NCI-H526 (cell line): ENCODE data around the gene RAB34.
"Not testable (repeated sequence)": the region's sequence is repeated elsewhere in the genome, so short reads cannot be mapped to it uniquely, and the experiment has no call there.

Experiments
- DNase-seq, 2 experiments: peaks; one replicate each; lab custom pipeline; 2025; lab: John Stamatoyannopoulos, UW

RAB34 gene

GRCh38 chr17:28746611-28747050, 29.0 kb upstream of the RAB34 start:
- DNase-seq, result peak in 1 of 2 experiments; percentile 60

DNA sequence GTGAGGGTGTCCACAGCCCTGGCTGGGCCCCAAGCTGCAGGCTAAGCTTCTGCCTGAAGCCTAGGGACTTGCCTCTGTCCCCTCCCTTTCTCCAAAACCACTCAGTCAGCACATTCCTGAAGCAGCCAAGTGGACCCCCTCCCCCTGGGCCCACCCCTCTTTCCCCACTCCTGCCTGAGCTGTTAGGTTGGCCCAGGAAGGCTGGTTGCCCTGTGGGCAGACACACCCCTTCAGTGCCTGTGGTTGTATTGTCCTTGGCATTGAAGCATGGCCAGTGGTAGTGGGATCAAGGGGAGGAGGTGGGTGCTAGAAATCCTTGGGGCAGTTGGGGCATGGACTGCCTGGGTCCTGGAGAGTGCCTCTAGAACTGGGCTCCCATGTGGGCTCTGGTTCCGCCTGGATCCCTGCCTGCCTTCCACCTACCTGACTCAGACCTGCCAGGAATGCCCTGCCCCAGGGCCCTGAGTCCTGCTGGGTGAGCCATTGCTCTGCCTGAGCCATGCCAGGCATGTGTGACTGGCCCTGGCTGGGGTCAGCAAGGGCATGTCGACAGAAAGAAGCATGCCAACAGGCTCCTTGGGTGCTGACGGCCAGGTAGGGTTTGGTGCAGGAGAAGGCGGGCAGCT, 28.2 kb upstream of the RAB34 start:
- DNase-seq, result no peak

- DNase-seq, result peak; percentile 88 to 96
Measured at GRCh38 chr17:28744972-28745785, 27.5 kb upstream of the RAB34 start.

DNA sequence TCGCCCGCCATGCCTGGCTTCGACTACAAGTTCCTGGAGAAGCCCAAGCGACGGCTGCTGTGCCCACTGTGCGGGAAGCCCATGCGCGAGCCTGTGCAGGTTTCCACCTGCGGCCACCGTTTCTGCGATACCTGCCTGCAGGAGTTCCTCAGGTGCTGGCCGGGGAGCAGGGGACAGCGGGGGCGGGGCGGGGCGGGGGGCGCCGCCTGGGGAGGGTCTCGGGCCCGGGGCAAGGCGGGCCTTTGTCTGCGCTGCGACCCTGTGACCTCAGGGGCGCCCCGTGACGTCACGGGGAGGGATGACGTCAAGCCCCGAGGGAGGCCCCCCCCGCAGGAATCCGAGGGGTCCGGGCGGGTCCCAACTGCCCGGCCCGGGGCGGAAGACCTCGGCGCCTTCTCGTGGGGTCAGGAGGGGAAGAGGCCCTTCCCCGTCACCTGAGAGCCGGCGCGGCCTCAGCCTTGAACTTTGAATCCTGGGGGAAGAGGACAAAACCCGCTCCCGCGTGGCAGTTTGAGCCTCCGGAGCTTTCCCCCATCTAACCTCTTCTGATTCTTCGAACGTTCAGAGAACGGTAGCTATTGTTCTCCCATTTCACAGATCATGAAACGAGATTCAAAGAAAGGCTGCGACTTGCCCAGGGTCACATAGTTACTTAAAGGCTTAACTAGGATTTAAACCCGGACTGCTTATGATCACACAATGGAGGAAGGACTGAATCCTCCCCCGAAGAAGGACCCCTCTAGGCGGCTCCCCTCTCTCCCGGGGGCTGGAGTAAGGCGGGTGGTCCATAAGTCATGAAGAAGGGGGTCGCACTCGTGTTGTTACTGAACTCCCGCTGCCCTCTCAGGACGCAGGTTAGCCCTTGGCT, 26.7 kb upstream of the RAB34 start:
- peak in 1 of 2 experiments; percentile 73 for DNase-seq

GRCh38 chr17:28743243-28744103, 25.8 kb upstream of the RAB34 start, which contains the start of gene TRAF4:
Gene TRAF4 (plus strand): TSS chr17:28744011. CDS start chr17:28744113, 102 bp downstream.
- peak; percentile 86 to 95 for DNase-seq

DNA sequence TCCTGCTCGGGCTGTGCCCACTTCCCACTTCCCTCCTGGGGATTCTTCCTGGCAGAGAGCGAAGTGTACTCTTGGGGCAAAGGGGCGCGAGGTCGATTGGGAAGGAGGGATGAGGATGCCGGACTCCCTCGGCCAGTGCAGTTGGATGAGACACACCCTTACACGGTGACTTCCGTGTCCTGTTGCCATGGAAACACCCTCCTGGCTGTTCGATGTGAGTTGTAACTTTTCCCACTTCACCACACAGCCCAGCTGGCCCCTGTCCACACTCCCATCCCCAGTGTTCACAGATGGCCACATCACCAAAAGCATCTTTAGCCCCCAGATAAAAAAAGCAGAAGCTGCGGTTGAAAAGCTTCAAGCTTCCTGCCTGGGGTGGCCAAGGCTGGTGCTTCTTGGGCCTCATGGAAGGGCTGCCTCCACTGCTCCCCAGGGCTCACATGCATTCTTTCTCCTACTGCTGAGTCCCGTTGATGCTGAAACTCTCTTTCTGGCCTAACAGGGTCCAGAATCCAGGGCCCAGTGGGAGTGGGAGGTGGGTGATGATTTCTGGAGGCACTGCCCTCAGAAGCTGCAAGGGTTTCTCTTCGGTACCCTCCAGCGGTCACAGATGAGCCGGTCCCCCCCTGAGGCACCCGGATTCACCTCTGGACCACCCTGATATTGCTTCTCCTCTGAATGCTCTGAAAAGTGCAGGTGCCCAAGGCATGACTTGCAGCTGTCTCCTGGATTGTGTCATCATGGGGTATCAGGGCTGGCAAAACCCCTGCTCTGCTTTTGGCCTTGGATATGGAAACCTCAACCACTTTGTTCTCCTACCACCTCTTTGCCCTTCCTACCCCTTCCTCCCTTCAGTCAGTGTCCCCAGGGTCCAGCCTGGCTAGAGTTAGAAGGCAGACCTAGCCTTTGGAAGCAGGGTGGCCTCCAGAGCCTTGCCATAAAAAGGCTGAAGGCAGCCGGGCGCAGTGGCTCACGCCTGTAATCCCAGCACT, 24.0 kb upstream of the RAB34 start:
- DNase-seq, result no peak

- DNase-seq, result no peak
Measured at GRCh38 chr17:28740406-28741357, 23.0 kb upstream of the RAB34 start.

- DNase-seq, result no peak
Measured at GRCh38 chr17:28738680-28739384, 21.2 kb upstream of the RAB34 start.

- DNase-seq, result peak; percentile 42 to 79
Measured at GRCh38 chr17:28737770-28738679, 20.4 kb upstream of the RAB34 start.

DNA sequence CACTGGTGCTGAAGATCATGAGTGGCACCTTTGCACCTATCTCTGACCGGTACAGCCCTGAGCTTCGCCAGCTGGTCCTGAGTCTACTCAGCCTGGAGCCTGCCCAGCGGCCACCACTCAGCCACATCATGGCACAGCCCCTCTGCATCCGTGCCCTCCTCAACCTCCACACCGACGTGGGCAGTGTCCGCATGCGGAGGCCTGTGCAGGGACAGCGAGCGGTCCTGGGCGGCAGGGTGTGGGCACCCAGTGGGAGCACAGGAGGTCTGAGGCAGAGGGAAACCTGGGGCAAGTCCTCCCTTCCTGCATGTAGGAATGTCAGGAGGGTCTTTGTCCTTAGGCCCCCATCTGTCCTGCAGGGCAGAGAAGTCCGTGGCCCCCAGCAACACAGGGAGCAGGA, 19.6 kb upstream of the RAB34 start:
- DNase-seq, result no peak

DNA sequence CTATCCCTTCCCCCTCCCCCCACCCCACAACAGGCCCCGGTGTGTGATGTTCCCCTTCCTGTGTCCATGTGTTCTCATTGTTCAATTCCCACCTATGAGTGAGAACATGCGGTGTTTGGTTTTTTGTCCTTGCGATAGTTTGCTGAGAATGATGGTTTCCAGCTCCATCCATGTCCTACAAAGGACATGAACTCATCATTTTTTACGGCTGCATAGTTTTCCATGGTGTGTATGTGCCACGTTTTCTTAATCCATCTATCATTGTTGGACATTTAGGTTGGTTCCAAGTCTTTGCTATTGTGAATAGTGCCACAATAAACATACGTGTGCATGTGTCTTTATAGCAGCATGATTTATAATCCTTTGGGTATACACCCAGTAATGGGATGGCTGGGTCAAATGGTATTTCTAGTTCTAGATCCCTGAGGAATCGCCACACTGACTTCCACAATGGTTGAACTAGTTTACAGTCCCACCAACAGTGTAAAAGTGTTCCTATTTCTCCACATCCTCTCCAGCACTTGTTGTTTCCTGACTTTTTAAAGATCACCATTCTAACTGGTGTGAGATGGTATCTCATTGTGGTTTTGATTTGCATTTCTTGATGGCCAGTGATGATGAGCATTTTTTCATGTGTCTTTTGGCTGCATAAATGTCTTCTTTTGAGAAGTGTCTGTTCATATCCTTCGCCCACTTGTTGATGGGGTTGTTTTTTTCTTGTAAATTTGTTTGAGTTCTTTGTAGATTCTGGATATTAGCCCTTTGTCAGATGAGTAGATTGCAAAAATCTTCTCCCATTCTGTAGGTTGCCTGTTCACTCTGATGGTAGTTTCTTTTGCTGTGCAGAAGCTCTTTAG, 18.5 kb upstream of the RAB34 start:
- DNase-seq, result not testable (repeated sequence)

GRCh38 chr17:28735242-28735722, 17.6 kb upstream of the RAB34 start:
- no peak for DNase-seq

DNA sequence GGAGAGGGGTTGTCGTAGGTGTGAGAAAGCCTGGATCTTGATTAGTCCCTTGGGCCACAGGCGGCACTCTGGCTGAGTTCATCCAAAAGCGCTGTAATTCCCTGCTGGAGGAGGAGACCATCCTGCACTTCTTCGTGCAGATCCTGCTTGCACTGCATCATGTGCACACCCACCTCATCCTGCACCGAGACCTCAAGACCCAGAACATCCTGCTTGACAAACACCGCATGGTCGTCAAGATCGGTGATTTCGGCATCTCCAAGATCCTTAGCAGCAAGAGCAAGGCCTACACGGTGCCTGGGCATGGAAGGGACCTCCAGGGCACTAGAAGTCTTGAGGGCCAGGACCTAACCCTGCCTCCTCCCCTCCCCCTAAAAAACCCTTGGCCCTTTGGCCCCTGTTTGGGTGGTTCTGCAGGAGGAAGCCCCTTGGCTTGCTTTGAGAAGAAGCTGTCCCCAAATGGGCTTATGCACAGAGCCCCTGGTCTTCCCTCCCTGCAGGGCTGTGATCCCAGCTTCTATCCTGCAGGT, 17.1 kb upstream of the RAB34 start:
- DNase-seq, result no peak

DNA sequence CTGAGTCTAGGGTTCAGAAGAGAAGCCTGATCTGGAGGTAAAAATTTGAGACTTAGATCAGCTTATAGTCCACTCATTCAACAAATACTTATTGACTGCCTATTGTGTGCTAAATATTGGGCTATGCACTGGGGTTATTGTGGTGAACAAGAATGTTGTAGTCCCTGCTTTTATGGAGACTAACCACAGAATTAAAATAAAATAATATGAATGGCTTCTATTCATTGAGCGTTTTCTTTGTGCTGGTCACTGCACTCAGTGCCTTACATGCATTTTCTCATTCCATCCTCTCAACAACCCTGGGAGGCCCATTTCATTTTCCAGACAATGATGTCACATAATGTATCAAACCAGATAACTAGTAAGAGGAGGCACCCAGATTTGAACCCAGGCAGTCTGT, 15.7 kb upstream of the RAB34 start:
- no peak for DNase-seq

GRCh38 chr17:28729950-28730330, 12.3 kb upstream of the RAB34 start:
- DNase-seq, result no peak
